Astrocyte of the spinal cord (primary cell): ENCODE results near the gene TBX4.

Source experiments
- DNase-seq: peaks from one replicate; pipeline ENCODE4 v3.0.0; 2011; ENCODE audit warnings: low read depth, low spot score
- H3K4me3 ChIP-seq: 2 replicates; pipeline ENCODE4 v1.5.1; 2011; ENCODE audit warnings: low read depth, mild to moderate bottlenecking, low read length, moderate library complexity
- in situ Hi-C: cut with HindIII; loops from 2 replicates; pipeline ENCODE4 v1.10.0; 2017; ENCODE audit warnings: low sequenced_read_pairs
- TF ChIP-seq, protein P1 (sequence below): IDR thresholded peaks from 2 replicates; pipeline ENCODE4 v1.5.1; 2012; ENCODE audit warnings: low read depth, mild to moderate bottlenecking, low read length, inconsistent platforms

TBX4 gene

DNA sequence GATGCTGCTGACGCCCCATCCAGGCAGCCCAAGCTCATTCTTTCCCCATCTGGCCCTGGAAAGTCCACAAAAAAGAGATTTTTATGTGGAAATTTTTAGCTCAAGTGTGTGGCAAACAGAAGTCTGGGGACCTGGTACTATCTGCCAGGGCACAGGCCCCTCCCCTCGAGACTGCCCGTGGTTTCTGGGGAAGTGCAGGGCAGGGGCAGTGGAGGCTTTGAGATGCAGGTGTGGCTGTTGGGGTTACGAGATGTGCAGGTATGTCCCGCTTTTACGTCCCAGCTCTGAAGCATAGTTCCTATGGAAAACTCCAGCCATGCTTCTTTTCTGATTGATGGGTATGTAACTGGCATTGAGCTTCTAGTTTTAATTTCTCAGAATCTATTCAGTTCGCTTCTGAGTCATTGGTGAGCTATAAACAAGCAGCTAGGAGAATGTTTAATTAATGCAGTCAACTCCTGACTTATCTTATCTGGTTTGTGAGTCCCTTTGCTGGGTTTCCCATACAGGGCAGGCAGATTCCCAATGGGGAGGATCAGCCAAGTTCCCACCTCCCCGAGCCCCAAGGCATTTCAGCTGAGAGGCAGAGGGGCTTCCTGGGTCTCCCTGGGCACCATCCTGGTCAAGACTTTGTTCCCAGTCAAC, 16.2 kb downstream of the TBX4 start:
- TF ChIP-seq, protein P1, sequence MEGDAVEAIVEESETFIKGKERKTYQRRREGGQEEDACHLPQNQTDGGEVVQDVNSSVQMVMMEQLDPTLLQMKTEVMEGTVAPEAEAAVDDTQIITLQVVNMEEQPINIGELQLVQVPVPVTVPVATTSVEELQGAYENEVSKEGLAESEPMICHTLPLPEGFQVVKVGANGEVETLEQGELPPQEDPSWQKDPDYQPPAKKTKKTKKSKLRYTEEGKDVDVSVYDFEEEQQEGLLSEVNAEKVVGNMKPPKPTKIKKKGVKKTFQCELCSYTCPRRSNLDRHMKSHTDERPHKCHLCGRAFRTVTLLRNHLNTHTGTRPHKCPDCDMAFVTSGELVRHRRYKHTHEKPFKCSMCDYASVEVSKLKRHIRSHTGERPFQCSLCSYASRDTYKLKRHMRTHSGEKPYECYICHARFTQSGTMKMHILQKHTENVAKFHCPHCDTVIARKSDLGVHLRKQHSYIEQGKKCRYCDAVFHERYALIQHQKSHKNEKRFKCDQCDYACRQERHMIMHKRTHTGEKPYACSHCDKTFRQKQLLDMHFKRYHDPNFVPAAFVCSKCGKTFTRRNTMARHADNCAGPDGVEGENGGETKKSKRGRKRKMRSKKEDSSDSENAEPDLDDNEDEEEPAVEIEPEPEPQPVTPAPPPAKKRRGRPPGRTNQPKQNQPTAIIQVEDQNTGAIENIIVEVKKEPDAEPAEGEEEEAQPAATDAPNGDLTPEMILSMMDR = no peak
- no peak overlapping the region for H3K4me3 ChIP-seq
- in situ Hi-C loops = no loop called here
- no peak for DNase-seq

DNA sequence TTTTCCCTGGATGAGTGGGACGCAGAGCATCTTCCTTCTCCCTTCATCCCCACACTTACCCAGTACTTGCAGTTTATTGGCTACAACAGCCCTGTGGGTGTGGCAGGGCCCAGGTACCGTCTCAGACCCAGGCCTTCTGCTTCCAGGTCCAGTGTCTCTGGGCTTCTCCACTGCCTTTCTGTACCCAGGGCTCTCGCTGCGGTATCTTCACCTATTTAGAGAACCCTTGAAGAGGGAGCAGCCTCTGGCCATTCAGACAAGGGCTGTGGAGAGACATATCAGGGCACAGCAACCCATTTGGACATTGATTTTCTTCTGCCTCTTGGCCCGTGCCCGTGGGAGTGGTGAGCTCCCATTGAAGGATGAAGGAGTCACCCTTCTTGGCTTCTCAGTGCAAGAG, 17.3 kb downstream of the TBX4 start:
- no peak overlapping the region for H3K4me3 ChIP-seq
- in situ Hi-C loops = no loop called here
- TF ChIP-seq, protein P1 = no peak
- no peak for DNase-seq

DNA sequence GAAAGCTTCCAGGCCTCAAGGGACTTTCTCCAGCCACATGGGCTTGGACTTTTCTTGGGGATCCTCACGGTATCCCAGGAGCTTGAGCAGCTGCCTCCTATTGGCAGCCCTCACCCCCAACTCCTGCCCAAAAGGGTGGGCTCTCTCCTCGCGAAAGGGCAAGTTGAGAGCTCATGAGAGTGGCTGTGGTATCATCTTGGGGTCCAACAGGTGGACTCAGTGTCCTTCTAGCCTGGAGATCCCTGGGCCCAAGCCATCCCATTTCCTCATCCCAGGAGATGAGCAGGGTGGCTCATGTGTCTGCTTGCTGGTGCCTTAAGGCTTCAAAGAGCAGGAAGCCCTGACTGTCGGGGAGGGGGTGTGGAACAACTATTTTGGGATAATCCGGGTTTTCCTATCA, 17.7 kb downstream of the TBX4 start:
- in situ Hi-C loops = no loop called here
- no peak for DNase-seq
- TF ChIP-seq, protein P1 = no peak
- H3K4me3 ChIP-seq = no peak overlapping the region

DNA sequence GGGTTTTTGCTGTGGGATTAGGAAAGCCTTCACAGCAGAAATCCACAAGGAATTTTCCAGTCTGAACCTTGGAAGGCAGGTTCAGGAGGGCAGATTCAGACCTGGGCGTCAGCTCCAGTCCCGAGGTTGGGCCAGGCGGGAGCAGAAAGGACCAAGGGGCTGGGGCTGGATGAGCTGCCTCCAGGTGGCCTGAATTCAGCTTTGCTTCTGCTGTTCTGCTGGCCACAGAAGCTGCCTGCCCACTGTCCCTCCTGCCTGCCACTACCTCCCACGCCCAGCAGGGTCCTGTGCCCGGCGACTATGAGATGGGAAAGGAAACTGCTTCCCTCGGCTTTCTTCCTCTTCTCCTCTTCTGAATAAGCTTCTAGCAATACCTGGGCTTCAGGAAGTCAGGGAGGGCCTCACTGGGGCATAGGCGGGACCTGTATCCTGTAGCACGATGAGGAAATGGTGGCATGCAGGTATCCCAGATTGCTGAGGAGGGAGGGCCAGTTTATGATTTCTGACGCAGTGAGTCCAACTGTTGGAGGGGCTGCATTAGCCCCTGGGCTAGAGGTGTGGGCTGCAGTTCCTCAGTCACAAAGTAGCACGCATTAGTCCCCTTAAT, 18.4 kb downstream of the TBX4 start:
- TF ChIP-seq, protein P1 = no peak
- no peak for DNase-seq
- in situ Hi-C loops = no loop called here
- H3K4me3 ChIP-seq = no peak overlapping the region

DNA sequence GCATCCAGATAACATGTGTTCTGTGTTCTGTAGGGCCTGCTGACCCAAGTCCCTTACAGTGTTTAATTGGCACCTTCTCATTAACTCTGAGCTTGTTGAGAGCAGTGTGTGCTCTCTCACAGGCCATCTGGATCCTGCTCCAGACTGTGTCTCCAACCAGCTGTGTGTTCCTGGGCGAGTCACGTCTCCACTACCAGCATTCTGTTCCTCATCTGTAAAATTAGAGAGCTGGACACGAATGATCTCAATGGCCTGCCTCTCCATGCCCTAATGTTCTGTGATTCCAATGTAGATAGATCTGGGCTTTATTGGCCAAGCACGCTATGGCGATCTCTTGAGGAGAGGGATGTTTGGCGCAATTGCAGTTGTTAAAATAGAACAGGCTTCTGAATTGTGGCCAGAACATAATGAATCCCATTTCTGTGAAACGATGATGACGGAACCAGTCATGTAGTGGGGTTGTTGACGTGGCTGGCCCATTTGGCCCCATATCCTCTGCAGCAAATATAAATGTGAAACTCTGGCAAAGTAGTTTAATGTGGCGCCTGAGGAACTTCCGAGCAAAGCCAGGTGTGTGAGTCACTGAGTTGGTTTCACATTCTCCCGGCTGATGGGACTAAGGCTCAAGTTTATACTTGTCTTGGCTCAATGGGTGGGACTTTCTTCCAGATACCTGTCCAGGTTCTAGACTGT, 22.2 kb downstream of the TBX4 start:
- no peak overlapping the region for H3K4me3 ChIP-seq
- DNase-seq = no peak
- in situ Hi-C loops = no loop called here
- TF ChIP-seq, protein P1 = no peak

DNA sequence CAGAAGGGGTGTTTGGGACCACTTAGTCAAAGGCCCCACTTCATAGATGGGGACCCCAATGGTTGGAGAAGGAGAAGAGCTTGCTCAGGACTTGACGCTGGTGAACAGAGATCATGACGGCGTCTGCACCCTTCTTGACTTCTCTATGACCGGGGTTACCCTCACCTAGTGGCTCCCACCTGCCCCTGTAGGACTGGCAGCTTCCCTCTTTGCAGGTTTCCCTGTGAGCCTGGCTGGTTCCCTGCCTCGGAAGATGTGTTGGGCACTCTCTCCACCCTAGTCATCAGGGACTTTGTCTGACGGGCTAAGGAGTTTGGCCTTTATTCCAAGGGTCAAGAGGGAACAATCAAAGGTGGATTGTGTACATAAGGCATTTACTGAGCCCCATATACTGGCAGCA, 22.7 kb downstream of the TBX4 start:
- no peak overlapping the region for H3K4me3 ChIP-seq
- TF ChIP-seq, protein P1 = no peak
- DNase-seq = no peak
- in situ Hi-C loops = no loop called here
